WTC11 (cell line): Measurements from ENCODE around the gene TNS4. TPM values are rescaled to one million over a fixed set of nuclear protein-coding genes. Genes with fewer than 3 reads are reported as not detected.
A peak's percentile ranks its signal among the peaks of the same experiment; 100 is the strongest.

Experiments
- ATAC-seq: fragments of 200-7000 bp; cut with Tn5 transposase; 2 replicates; pipeline ENCODE4 v1.10.0; 2021; ENCODE audit warnings: mild to moderate bottlenecking, moderate library complexity
- Bru-seq: library from RNA; stranded (reverse); fragments of 400-500 nt; gene quantifications from one replicate; lab custom pipeline; 2021; lab: Mats Ljungman, UMichigan
- CTCF ChIA-PET: fragments of 300-600 bp; sonication (Branson Sonifier 250); formaldehyde crosslinking; loops from one replicate; lab custom pipeline; 2021; ENCODE audit warnings: antibody characterized with exemption; lab: Charles Lee
- POLR2A ChIA-PET: fragments of 350-600 bp; sonication (Branson Sonifier 250); formaldehyde crosslinking; loops from one replicate; lab custom pipeline; 2021; ENCODE audit warnings: antibody characterized with exemption; lab: Charles Lee
- DNase-seq: peaks from one replicate; pipeline ENCODE4 v3.0.0; 2021; ENCODE audit warnings: low spot score
- H3K27ac Mint-ChIP-seq: 2 replicates; pipeline ENCODE4 v1.8.0; 2021; ENCODE audit warnings: mixed read lengths
- H3K27me3 Mint-ChIP-seq: 2 replicates; pipeline ENCODE4 v1.8.0; 2021; ENCODE audit warnings: low read depth, mild to moderate bottlenecking, moderate library complexity, mixed read lengths
- H3K36me3 Mint-ChIP-seq: 2 replicates; pipeline ENCODE4 v1.8.0; 2021; ENCODE audit warnings: mixed read lengths
- H3K4me1 Mint-ChIP-seq: 2 replicates; pipeline ENCODE4 v1.8.0; 2022; ENCODE audit warnings: mixed read lengths
- H3K4me3 Mint-ChIP-seq: 2 replicates; pipeline ENCODE4 v1.8.0; 2021; ENCODE audit warnings: mild to moderate bottlenecking, moderate library complexity, mixed read lengths
- H3K9me3 Mint-ChIP-seq: 2 replicates; pipeline ENCODE4 v1.8.0; 2021; ENCODE audit warnings: mixed read lengths
- ARID4B ChIP-seq: sonication (generic); formaldehyde crosslinking; IDR thresholded peaks from 2 replicates; pipeline ENCODE4 v1.8.0; 2023; ENCODE audit warnings: missing genetic modification reagents, mild to moderate bottlenecking, borderline replicate concordance
- ERG ChIP-seq: fragments of 250-450 bp; sonication (Bioruptor Pico); IDR thresholded peaks from 2 replicates; pipeline ENCODE4 v1.8.0; 2021; ENCODE audit warnings: mild to moderate bottlenecking
- ETV6 ChIP-seq: sonication (generic); formaldehyde crosslinking; IDR thresholded peaks from 2 replicates; pipeline ENCODE4 v1.8.1; 2022; ENCODE audit warnings: mild to moderate bottlenecking, missing genetic modification reagents
- GTF2I ChIP-seq: fragments of 250-450 bp; sonication (Bioruptor Pico); conservative IDR thresholded peaks from 2 replicates; pipeline ENCODE4 v1.4.0; 2021; ENCODE audit warnings: mild to moderate bottlenecking
- JAZF1 ChIP-seq: fragments of 250-450 bp; sonication (Bioruptor Pico); IDR thresholded peaks from 2 replicates; pipeline ENCODE4 v1.9.0; 2021; ENCODE audit warnings: moderate library complexity, mild to moderate bottlenecking, inconsistent platforms
- KAT7 ChIP-seq: sonication (generic); formaldehyde crosslinking; IDR thresholded peaks from 2 replicates; pipeline ENCODE4 v1.8.1; 2023; ENCODE audit warnings: missing genetic modification reagents, mild to moderate bottlenecking, borderline replicate concordance
- MYBL2 ChIP-seq: sonication (generic); formaldehyde crosslinking; IDR thresholded peaks from 2 replicates; pipeline ENCODE4 v1.8.1; 2023; ENCODE audit warnings: mild to moderate bottlenecking, moderate library complexity, missing genetic modification reagents
- NFATC4 ChIP-seq: fragments of 250-450 bp; sonication (Bioruptor Pico); IDR thresholded peaks from 2 replicates; pipeline ENCODE4 v1.9.0; 2021; ENCODE audit warnings: mild to moderate bottlenecking
- PRRX2 ChIP-seq: fragments of 250-450 bp; sonication (Bioruptor Pico); IDR thresholded peaks from 2 replicates; pipeline ENCODE4 v1.8.0; 2021; ENCODE audit warnings: mild to moderate bottlenecking
- RELA ChIP-seq: sonication (generic); formaldehyde crosslinking; IDR thresholded peaks from 2 replicates; pipeline ENCODE4 v1.8.1; 2022; ENCODE audit warnings: missing genetic modification reagents, mild to moderate bottlenecking, borderline replicate concordance
- SMAD4 ChIP-seq: sonication (generic); formaldehyde crosslinking; IDR thresholded peaks from 2 replicates; pipeline ENCODE4 v1.8.0; 2022; ENCODE audit warnings: mild to moderate bottlenecking, missing genetic modification reagents
- SOX15 ChIP-seq: fragments of 250-450 bp; sonication (Bioruptor Pico); IDR thresholded peaks from 2 replicates; pipeline ENCODE4 v1.9.0; 2021; ENCODE audit warnings: mild to moderate bottlenecking
- SP1 ChIP-seq: sonication (generic); formaldehyde crosslinking; conservative IDR thresholded peaks from 2 replicates; pipeline ENCODE4 v1.8.1; 2022; ENCODE audit warnings: missing genetic modification reagents
- ZBTB21 ChIP-seq: sonication (generic); formaldehyde crosslinking; IDR thresholded peaks from 2 replicates; pipeline ENCODE4 v1.8.1; 2023; ENCODE audit warnings: mild to moderate bottlenecking, missing genetic modification reagents, borderline replicate concordance
- ZNF121 ChIP-seq: sonication (generic); formaldehyde crosslinking; IDR thresholded peaks from 2 replicates; pipeline ENCODE4 v1.8.0; 2023; ENCODE audit warnings: missing genetic modification reagents
- long read RNA-seq, 3 experiments: library from RNA in 1 of 3; library from capped mRNA in 1 of 3; library from polyadenylated mRNA in 1 of 3; unstranded in 2 of 3; stranded (forward) in 1 of 3; transcript quantifications; one replicate each; pipeline ENCODE4 v2.0.0, GENCODE V29; 2021
- total RNA-seq: library from RNA; stranded (reverse); gene quantifications from 3 replicates; pipeline ENCODE4 v1.2.3, GENCODE V29; 2021
- TF ChIP-seq, protein P1 (sequence below): sonication (generic); formaldehyde crosslinking; IDR thresholded peaks from 2 replicates; pipeline ENCODE4 v1.8.1; 2023; ENCODE audit warnings: mild to moderate bottlenecking, missing genetic modification reagents, moderate library complexity
- TF ChIP-seq, protein P2 (sequence below): fragments of 250-450 bp; sonication (Bioruptor Pico); IDR thresholded peaks from 2 replicates; pipeline ENCODE4 v1.9.0; 2021; ENCODE audit warnings: mild to moderate bottlenecking
- TF ChIP-seq, protein P3 (sequence below): sonication (generic); formaldehyde crosslinking; IDR thresholded peaks from 2 replicates; pipeline ENCODE4 v1.8.1; 2022; ENCODE audit warnings: missing genetic modification reagents, borderline replicate concordance
- TF ChIP-seq, protein P4 (sequence below): fragments of 250-450 bp; sonication (Bioruptor Pico); IDR thresholded peaks from 2 replicates; pipeline ENCODE4 v1.9.0; 2021; ENCODE audit warnings: moderate library complexity, mild to moderate bottlenecking, inconsistent platforms, borderline replicate concordance

Gene TNS4, protein sequence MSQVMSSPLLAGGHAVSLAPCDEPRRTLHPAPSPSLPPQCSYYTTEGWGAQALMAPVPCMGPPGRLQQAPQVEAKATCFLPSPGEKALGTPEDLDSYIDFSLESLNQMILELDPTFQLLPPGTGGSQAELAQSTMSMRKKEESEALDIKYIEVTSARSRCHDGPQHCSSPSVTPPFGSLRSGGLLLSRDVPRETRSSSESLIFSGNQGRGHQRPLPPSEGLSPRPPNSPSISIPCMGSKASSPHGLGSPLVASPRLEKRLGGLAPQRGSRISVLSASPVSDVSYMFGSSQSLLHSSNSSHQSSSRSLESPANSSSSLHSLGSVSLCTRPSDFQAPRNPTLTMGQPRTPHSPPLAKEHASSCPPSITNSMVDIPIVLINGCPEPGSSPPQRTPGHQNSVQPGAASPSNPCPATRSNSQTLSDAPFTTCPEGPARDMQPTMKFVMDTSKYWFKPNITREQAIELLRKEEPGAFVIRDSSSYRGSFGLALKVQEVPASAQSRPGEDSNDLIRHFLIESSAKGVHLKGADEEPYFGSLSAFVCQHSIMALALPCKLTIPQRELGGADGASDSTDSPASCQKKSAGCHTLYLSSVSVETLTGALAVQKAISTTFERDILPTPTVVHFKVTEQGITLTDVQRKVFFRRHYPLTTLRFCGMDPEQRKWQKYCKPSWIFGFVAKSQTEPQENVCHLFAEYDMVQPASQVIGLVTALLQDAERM
- total RNA-seq (0.55 to 0.87 TPM (median 0.80 TPM) in 3 replicates), Bru-seq, nascent RNA (percentile 25 among the genes with signal in this experiment)
- long read RNA-seq, experiment 1, result 0 reads
- long read RNA-seq, experiment 2, partial matches to known transcripts, result 0 of 1 reads
- long read RNA-seq, experiment 2, other reads (novel, unspliced or antisense), result 1 of 1 reads
- long read RNA-seq, experiment 3, result 0 reads

DNA sequence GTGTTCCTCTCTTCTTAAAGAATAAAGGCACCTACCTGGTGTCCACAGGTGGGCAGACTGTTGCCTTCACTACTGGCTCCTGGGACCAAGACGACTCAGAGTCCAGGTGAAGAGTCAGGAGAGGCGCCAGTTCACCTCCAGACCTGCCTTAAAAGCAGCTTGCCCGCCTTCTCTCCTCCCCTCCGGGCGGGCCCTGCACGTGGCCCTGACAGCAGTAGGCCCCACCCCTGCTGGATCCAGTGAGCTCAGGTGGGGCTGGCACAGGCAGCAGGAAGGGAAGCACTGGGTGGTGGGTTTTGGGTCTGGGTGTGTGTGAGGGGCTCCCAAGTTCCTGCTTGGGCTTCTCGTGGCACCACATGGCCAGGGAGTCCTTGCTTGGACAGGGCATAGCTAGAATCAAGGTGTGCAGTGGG is at the start of gene TNS4:
TSS of gene TNS4 (minus strand) at position 125 of the 413 bp plus-strand sequence. CDS start 5,198 bp downstream, outside the sequence.
- DNase-seq (no peak), ATAC-seq (peak; percentile 14; the same call in 1 of the 2 replicates)
- CTCF ChIA-PET, result interaction anchor here (0.6 to 2.0 kb wide), 7 partner anchors 16 to 426 kb away, joined by 3 to 12 read pairs (median 3); no protein-coding TSS in a partner anchor
- Mint-ChIP-seq H3K4me3 (no peak within 1 kb of the TSS), H3K27ac (no peak within 1 kb of the TSS), H3K4me1 (peaks cover 44% of the 10 kb centered on the region), H3K36me3 (no peaks in the 10 kb centered on the region), H3K9me3 (peaks cover 7% of the 10 kb centered on the region), H3K27me3 (no peaks in the 10 kb centered on the region; the same call in none of the 2 replicates)
- POLR2A ChIA-PET, result interaction anchor here (0.7 to 1.2 kb wide), 2 partner anchors 26 to 36 kb away, joined by 3 to 5 read pairs; no protein-coding TSS in a partner anchor
- 0 out of 2 replicates have a peak, but pooled peaks have one; percentile 19 for TF ChIP-seq ZBTB21
- TF ChIP-seq, protein P1, sequence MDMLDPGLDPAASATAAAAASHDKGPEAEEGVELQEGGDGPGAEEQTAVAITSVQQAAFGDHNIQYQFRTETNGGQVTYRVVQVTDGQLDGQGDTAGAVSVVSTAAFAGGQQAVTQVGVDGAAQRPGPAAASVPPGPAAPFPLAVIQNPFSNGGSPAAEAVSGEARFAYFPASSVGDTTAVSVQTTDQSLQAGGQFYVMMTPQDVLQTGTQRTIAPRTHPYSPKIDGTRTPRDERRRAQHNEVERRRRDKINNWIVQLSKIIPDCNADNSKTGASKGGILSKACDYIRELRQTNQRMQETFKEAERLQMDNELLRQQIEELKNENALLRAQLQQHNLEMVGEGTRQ, result peak; percentile 52; the same call in 1 of the 2 replicates
- TF ChIP-seq, protein P2, sequence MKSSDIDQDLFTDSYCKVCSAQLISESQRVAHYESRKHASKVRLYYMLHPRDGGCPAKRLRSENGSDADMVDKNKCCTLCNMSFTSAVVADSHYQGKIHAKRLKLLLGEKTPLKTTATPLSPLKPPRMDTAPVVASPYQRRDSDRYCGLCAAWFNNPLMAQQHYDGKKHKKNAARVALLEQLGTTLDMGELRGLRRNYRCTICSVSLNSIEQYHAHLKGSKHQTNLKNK (CRISPR knock-in tag), result no peak
- TF ChIP-seq, protein P3, sequence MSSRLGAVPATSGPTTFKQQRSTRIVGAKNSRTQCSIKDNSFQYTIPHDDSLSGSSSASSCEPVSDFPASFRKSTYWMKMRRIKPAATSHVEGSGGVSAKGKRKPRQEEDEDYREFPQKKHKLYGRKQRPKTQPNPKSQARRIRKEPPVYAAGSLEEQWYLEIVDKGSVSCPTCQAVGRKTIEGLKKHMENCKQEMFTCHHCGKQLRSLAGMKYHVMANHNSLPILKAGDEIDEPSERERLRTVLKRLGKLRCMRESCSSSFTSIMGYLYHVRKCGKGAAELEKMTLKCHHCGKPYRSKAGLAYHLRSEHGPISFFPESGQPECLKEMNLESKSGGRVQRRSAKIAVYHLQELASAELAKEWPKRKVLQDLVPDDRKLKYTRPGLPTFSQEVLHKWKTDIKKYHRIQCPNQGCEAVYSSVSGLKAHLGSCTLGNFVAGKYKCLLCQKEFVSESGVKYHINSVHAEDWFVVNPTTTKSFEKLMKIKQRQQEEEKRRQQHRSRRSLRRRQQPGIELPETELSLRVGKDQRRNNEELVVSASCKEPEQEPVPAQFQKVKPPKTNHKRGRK (CRISPR knock-in tag), result no peak

DNA sequence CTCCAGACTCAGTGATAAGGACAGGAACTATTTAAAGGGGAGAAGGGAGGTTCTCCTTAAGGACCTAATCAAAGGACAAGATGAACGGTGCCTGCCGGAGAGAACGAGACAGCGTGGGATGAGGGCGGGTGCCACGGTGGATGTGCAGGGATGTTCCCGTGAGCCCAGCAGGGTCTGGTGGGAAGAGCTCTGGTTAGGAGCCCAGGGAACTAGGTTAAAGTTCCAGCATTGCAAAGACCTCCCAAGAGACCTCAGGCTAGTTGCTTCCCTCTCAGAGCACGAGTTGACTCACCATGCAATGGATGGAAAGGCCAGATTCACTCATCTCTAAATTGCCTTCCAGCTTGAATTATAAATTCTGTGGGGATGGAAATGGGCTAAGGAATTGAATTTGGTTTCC is 49.2 kb upstream of the TNS4 start:
- ChIA-PET CTCF (interaction anchor here (5.4 kb wide), 1 partner anchor 9 kb away, joined by 44 read pairs; no protein-coding TSS in a partner anchor), POLR2A (no interaction called here)
- Mint-ChIP-seq H3K9me3 (no peaks in the 10 kb centered on the region), H3K36me3 (no peaks in the 10 kb centered on the region), H3K4me3 (no peak overlapping the region), H3K27ac (no peak overlapping the region), H3K27me3 (no peaks in the 10 kb centered on the region; the same call in 1 of the 2 replicates), H3K4me1 (peaks cover 24% of the 10 kb centered on the region)
- DNase-seq (peak; percentile 4), ATAC-seq (no peak)
- TF ChIP-seq NFATC4, result no peak
- TF ChIP-seq JAZF1, result no peak
- no peak for TF ChIP-seq RELA (CRISPR knock-in tag)
- no peak for TF ChIP-seq KAT7 (CRISPR knock-in tag)
- no peak for TF ChIP-seq MYBL2 (CRISPR knock-in tag)
- TF ChIP-seq SP1 (CRISPR knock-in tag), result no peak
- TF ChIP-seq SOX15 (CRISPR knock-in tag), result no peak
- no peak for TF ChIP-seq ETV6 (CRISPR knock-in tag)
- TF ChIP-seq ARID4B (CRISPR knock-in tag), result no peak
- TF ChIP-seq, protein P3 (CRISPR knock-in tag), result no peak
- no peak for TF ChIP-seq ERG (CRISPR knock-in tag)
- TF ChIP-seq, protein P4, sequence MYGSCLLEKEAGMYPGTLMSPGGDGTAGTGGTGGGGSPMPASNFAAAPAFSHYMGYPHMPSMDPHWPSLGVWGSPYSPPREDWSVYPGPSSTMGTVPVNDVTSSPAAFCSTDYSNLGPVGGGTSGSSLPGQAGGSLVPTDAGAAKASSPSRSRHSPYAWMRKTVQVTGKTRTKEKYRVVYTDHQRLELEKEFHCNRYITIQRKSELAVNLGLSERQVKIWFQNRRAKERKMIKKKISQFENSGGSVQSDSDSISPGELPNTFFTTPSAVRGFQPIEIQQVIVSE, result no peak
- TF ChIP-seq SMAD4, result no peak
- TF ChIP-seq ZNF121 (CRISPR knock-in tag), result no peak
- no peak for TF ChIP-seq PRRX2 (CRISPR knock-in tag)
- no peak for TF ChIP-seq GTF2I
- TF ChIP-seq, protein P2 (CRISPR knock-in tag), result no peak
